NCI-H460 (cell line): ENCODE data around the gene UNC13B. TPM values are rescaled to one million over a fixed set of nuclear protein-coding genes. Genes with fewer than 3 reads are reported as not detected.

Source experiments
- DNase-seq: peaks from one replicate; pipeline ENCODE4 v3.0.0-alpha.2; 2016; ENCODE audit warnings: low read depth; ENCODE audit errors: extremely low read depth
- total RNA-seq: library from RNA; depleted of rRNA; stranded (reverse); fragments of >200 nt; shearing (Covaris generic); gene quantifications from 2 replicates; pipeline ENCODE4 v1.2.3, GENCODE V29; 2014

Gene UNC13B
- total RNA-seq, 1 experiment from 2014 or later: 7.7 TPM

DNA sequence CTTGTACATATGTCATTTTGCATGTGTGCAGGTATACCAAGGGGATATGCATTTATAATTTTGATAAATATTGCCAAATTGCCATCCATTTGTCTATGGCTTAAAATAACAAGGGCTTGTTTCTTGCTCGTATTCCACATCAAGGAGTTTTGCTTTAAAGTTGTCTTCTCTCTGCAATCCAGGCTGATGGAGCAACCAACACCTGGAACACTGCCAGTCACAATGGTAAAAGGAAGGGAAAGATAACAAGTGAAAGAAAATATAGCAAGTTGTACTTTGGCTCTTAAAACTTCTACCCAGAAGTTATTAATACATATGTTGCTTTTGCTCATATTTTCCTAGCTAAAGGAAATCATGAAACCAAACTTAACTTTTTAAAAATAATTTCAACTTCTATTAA, 156.9 kb downstream of the UNC13B start:
- no peak for DNase-seq

DNA sequence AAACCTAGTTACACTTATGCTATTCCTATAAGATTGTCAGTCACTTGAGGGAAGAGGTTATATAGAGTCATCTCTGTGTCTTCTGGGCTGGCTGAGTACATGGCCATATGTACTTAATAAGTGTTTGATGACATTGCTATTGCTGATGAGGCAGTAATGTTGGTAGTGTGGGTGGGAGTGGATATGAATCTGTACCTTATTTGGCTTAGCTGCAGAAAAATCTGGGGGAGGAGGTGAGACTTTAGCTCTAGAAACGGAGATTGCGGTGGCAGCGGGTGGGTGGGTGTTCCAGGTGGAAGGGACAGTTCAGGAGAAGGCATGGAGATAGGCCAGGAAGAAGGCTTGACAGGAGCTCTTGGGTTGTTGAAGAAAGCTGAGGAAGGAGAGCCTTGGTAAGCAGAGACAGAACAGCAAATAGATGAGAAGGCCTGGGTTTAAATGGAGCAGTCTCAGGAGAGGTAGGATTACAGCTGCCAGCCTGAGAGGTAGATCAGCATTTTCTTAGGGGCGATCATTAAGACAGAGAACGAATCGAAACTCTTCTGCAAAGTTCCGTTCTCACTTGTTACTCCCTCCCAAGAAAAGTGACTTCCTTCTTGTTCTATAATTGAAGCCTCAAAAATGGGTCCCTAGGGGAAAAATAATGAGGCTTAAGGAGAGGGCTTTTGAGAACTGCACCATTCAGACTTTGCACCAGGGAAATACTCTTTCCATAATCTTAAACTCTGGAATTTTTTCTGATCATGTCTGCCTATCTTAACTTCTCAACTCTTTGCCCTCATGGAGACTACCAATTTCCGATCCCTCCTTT, 160.5 kb downstream of the UNC13B start:
- DNase-seq: no peak

- DNase-seq: no peak
Observed at GRCh38 chr9:35324966-35325365, 163.2 kb downstream of the UNC13B start.

GRCh38 chr9:35333551-35333950, 171.7 kb downstream of the UNC13B start:
- DNase-seq: no peak

DNA sequence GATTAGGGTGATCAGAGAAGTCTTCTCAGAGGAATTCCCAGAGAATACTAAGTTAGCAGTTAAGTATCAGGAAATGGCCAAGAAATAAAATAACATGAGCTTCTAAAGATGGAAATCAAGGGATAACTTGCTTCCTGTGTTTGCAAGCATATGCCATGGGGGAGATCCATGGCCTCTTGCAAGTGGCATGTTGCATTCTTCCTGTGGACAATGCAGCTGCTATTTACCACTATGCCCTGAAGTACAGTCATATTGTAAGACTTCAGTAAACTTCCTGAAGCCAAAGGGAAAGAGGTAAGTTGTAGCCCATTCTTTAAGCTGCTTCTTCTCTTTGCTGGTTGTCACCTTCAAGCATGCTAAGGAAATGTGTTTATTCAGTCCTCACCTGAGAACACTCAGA, 173.4 kb downstream of the UNC13B start:
- no peak for DNase-seq

DNA sequence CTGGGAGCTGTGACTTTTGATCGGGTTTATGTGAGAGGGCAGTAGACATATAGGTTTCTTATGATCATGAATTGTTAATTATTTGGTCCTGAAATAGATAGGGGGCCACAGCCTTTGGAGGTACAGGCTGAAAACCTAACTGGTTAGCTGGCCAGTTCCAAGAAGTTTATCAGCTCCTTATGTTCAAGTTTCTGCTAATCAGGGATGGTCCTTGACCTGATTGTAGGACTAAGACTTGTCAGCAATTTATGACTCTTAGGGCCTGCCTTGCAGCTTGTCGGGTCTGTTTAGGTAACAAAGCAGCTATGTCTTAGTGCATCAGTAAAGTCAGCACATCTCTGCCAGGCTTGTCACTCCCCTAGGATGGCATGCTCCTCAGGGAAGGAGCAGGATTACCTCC, 176.3 kb downstream of the UNC13B start:
- DNase-seq: no peak

DNA sequence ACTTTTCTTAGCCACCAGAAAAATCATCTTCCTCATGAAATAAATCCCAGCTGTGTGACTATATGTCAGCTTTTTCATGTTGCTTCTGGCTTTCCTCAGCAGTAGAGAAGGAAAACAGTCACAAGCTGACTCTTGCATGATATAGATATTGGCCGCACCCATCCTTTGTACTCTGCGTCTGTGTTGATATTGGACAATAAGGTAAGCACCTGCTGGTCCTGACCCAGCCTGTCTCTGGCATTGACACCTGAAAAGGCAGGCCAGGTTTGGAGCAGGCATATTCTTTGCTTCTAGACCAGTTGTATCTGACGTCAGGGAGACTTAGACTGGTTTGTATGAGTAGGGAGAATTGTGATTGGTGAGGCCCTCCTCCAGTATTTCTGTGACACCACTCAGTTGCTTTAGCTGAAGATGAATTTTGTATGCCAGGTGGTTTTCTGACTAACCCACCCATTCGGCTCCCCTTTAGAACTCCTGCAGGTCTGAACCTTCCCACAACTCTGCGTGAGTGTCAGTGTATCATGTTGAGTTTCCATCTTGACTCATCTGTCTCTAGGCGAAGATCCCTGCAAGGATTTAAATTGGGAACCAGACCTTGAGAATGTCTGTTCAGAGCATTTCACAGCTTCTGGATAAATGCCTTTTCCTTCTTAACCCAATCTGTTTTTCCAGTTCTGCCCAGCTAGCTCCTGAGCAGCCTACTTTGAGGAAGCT, 176.9 kb downstream of the UNC13B start:
- DNase-seq: no peak

DNA sequence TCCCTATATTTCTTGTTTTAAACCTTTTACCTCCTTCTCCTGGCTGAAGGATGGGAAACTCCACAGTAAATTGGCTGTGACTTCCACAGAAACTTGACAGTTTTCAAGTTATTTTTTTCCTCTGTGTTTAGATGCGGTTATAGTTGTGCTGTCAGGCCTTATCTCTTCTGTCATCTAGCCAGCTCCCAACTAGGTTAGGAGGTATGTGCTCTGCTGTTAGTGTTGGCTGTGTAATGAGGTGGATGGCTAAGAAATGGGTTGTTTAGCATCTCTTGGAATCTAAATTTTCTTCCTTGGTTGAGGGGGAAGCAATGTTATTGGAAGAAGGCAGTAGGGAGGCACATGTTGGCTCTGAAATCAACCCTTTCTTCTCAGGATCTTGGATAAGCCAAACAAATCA, 178.2 kb downstream of the UNC13B start:
- no peak for DNase-seq

- DNase-seq: no peak
Observed at GRCh38 chr9:35341021-35341420, 179.2 kb downstream of the UNC13B start.

GRCh38 chr9:35341585-35341984, 179.8 kb downstream of the UNC13B start:
- no peak for DNase-seq

GRCh38 chr9:35342221-35342958, 180.6 kb downstream of the UNC13B start:
- DNase-seq: no peak

- no peak for DNase-seq
Observed at GRCh38 chr9:35348109-35348508, 186.3 kb downstream of the UNC13B start.

DNA sequence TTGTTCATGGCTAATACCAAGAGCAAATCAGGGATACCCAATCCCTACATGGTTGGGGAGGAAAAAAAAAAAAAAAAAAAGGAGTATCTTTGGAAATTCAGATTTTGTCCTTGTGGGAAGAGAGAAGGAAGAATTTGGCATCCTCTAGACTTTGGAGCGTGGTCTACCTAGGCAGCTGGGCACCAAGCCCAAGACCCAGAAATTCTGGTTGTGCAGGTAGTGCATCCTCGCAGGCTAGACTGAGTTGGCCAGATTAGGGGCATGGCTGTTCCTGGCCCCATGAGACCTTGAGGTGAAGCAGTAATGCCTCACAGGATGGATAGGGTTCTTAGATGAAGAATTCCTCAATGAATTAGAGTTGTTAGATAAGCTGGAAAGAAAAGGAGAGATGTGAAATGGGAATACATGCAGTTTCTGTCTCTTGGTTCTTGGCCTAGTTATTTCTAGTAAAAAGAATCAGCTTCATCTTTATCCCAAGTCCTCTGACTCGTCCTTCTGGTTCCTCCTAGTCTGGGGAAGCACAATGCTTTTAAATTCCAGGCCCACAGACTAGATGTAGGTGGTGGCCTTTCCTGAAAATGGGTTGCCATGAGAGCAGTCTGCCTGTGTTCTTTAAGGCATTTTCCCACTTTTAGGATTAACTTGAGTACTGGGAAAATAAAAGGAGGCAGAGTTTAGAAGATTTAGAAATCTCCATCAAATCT, 187.6 kb downstream of the UNC13B start:
- DNase-seq: no peak

- no peak for DNase-seq
Observed at GRCh38 chr9:35350212-35350611, 188.4 kb downstream of the UNC13B start.

- DNase-seq: no peak
Observed at GRCh38 chr9:35350827-35351549, 189.2 kb downstream of the UNC13B start.

GRCh38 chr9:35353731-35354365, 192.0 kb downstream of the UNC13B start:
- DNase-seq: no peak

- no peak for DNase-seq
Observed at GRCh38 chr9:35355939-35356338, 194.1 kb downstream of the UNC13B start.

DNA sequence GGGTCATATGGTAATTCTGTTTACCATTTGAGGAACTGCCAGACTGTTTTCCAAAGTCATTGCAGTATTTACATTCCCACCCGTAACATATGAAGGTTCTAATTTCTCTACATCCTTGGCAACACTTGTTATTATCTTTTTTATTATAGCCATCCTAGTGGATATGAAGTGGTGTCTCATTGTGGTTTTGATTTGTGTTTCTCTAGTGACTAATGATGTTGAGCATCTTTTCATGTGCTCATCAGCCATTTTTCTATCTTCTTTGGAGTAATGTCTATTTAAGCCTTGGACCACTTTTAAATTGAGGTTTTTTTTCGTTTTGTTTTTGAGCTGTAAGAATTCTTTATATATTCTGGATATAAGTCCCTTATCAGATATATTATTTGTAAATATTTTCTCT, 195.3 kb downstream of the UNC13B start:
- no peak for DNase-seq

GRCh38 chr9:35357826-35358225, 196.0 kb downstream of the UNC13B start:
- DNase-seq: no peak
